Bronchial epithelial cell (primary cell): ENCODE data around the gene SPRY4. TPM values are rescaled to one million over a fixed set of nuclear protein-coding genes. Genes with fewer than 3 reads are reported as not detected.
A peak's percentile ranks its signal among the peaks of the same experiment; 100 is the strongest.

ENCODE experiments used
- DNase-seq: peaks from one replicate; pipeline ENCODE4 v3.0.0-alpha.2; 2010; ENCODE audit warnings: low read depth
- FAIRE-seq: peaks from 2 replicates; lab custom pipeline; 2011; peaks lifted over from hg19 to GRCh38; lab: Jason Lieb, UNC
- H3K27me3 ChIP-seq: 2 replicates; pipeline ENCODE4 v1.5.1; 2011; ENCODE audit warnings: low read length; ENCODE audit not compliant: control insufficient read depth, insufficient read depth
- H3K36me3 ChIP-seq: 2 replicates; pipeline ENCODE4 v1.5.1; 2011; ENCODE audit warnings: low read length; ENCODE audit not compliant: control insufficient read depth, insufficient read depth
- H3K4me3 ChIP-seq: 2 replicates; pipeline ENCODE4 v1.5.1; 2011; ENCODE audit warnings: mild to moderate bottlenecking, low read depth, low read length, control low read depth
- total RNA-seq: library from RNA; depleted of rRNA; stranded (reverse); fragments of >200 nt; gene quantifications from 2 replicates; pipeline ENCODE4 v1.2.1, GENCODE V29; 2014
- TF ChIP-seq, protein P1 (sequence below): IDR thresholded peaks from 2 replicates; pipeline ENCODE4 v1.5.1; 2011; ENCODE audit warnings: mild to moderate bottlenecking, moderate library complexity, low read length, control low read depth, inconsistent platforms; ENCODE audit not compliant: insufficient read depth, severe bottlenecking

SPRY4 gene
- total RNA-seq, 1 donor from 2014 or later, result 1.3 TPM

DNA sequence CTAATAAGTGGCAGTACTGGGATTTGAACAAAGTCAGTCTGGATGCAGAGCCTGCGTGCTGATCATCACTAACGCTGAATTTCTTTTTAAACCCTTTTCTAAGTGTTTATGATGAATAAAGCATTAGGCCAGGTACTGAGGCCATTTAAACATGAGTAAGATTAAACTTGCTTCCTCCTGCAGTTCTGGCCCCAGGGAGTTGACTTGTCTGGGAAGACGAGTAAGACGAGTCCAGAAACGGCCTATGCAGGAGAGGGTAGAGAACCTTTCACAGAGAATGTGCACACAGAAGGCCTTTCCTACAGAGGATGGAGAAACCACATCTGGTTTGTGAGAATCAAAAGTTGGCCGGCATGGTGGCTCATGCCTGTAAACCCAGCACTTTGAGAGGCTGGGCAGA is 42.9 kb downstream of the SPRY4 start:
- TF ChIP-seq, protein P1, sequence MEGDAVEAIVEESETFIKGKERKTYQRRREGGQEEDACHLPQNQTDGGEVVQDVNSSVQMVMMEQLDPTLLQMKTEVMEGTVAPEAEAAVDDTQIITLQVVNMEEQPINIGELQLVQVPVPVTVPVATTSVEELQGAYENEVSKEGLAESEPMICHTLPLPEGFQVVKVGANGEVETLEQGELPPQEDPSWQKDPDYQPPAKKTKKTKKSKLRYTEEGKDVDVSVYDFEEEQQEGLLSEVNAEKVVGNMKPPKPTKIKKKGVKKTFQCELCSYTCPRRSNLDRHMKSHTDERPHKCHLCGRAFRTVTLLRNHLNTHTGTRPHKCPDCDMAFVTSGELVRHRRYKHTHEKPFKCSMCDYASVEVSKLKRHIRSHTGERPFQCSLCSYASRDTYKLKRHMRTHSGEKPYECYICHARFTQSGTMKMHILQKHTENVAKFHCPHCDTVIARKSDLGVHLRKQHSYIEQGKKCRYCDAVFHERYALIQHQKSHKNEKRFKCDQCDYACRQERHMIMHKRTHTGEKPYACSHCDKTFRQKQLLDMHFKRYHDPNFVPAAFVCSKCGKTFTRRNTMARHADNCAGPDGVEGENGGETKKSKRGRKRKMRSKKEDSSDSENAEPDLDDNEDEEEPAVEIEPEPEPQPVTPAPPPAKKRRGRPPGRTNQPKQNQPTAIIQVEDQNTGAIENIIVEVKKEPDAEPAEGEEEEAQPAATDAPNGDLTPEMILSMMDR, result no peak

DNA sequence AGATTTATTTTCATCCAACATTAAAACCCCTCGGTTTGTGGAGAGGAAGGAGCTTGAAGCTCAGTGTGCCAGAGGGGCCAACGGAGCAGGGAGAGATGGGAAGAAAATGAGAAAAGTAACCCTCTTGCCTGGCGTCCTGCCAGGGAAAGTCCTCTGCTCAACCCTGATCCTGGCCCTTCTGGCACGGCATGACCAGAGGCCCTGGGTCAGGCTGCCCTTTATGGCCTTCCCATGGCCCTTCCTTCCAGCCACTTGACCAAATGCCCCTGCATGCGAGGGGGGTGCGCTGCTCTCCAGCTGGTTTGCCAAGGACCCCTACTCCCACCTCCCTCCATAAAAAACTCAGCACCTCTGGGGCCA is 43.8 kb downstream of the SPRY4 start:
- no peak overlapping the region for H3K4me3 ChIP-seq
- DNase-seq (no peak), FAIRE-seq (no peak)
- no peaks in the 10 kb centered on the region for H3K27me3 ChIP-seq
- TF ChIP-seq, protein P1, result no peak
- no peaks in the 10 kb centered on the region for H3K36me3 ChIP-seq

More for the DNA sequence above, 42.9 kb downstream of the SPRY4 start:
- H3K4me3 ChIP-seq, result no peak overlapping the region
- H3K27me3 ChIP-seq, result no peaks in the 10 kb centered on the region
- DNase-seq, result peak; percentile 58
- FAIRE-seq, result no peak
- H3K36me3 ChIP-seq, result no peaks in the 10 kb centered on the region

DNA sequence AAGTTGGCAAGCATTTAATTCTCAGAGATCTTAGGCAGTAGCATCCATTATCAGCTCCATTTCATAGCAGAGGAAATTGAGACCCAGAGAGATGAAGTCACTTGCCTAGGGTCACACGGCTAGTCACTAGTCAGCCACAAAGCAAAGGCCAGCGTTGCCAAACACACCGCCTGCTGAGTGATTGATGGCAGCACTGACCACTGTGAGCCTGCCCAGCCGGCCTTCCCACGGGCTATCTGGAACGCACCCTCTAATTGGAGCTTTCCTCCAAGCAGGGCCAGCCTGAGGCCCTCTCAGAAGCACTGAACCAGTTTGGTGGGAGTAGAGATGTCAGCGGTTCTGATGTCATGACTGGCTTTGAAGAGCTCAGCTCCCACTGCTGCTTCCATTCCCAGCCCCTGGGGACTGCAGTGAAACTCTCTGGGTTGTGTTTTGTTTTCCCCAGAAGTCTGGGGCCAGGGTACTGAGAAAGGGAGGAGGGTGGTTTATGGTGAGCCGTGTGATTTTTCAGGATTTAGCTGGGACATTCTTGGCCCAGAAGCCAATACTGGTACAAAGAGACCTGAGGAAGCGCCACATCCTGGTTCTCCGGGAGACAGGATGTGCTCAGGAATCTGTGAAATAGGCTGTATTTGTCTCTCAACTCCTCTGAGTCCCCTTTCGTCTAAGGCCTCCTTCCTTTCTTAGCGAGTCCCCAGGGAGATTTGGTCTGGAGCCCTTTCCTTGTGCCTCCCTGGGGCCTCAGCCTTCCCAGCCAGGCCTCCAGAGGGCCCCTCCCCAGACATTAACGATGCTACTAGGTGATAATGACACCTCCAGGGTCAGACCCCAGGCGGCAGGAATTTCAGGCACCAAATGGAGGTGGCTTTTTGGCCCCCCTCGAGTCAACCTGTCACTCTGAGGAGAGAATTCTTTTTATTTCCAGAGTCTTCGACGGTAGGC is 44.5 kb downstream of the SPRY4 start:
- TF ChIP-seq, protein P1, result no peak
- H3K27me3 ChIP-seq, result no peaks in the 10 kb centered on the region
- no peak overlapping the region for H3K4me3 ChIP-seq
- FAIRE-seq (no peak), DNase-seq (no peak)
- no peaks in the 10 kb centered on the region for H3K36me3 ChIP-seq

DNA sequence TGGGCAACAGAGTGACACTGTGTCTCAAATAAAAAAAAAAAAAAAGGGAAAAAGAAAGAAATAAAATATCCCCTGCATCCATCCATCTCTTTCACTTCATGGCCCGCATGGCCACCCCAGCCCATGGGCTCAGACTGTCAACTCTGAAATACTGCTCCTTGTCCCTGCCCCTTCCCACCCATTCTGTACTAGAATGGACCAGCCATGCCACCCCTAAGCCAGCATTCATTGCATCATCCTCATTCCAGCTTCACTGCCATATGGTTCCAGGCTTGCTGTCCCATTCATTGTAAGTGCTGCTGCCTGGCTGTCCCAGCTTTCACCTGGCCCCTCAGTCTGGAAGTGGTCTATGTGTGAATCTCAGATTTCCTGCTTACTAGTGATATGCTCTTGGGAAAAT is 46.2 kb downstream of the SPRY4 start:
- no peak for DNase-seq
- Histone ChIP-seq H3K27me3 (no peaks in the 10 kb centered on the region), H3K36me3 (no peaks in the 10 kb centered on the region), H3K4me3 (no peak overlapping the region)
- no peak for FAIRE-seq
- TF ChIP-seq, protein P1, result no peak

DNA sequence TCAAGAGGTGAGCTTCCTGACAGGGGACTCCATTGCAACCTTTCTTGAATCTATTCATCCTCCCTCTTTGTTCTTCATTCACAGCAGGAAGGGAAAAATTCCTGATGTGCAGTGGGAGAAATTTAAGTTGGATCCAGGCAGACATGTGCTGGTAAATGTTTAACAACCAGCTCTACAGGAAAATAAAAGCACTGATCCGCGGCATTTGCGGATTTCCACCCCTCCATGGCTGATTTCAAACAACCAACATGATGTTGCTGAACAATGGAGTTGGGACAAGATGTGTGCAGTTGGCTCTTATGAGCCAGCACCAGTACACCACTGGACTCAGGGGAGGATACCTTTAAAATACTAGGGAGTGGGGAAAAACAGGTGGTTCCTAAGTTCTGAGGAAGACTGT is 47.0 kb downstream of the SPRY4 start:
- Histone ChIP-seq H3K36me3 (no peaks in the 10 kb centered on the region), H3K4me3 (no peak overlapping the region), H3K27me3 (no peaks in the 10 kb centered on the region)
- DNase-seq (no peak), FAIRE-seq (no peak)
- TF ChIP-seq, protein P1, result no peak
